ENCODE measurements around the gene ZBTB47. TPM values are rescaled to one million over a fixed set of nuclear protein-coding genes. Genes with fewer than 3 reads are reported as not detected.

ZBTB47 gene
- total and polyA plus RNA-seq, 2 experiments from 2014 or later = 7.0 to 14.2 TPM

GRCh38 chr3:42696356-42697288 is 43.1 kb downstream of the ZBTB47 start:
- Histone ChIP-seq H3K9me3 (ENCODE audit: low read depth) (no peaks in the 10 kb centered on the region), H3K36me3 (replicated peaks; ENCODE audit: insufficient read depth, low read depth) (no peaks in the 10 kb centered on the region), H3K79me2 (no peaks in the 10 kb centered on the region), H3K4me2 (no peak overlapping the region), H3K9me2 (replicated peaks; ENCODE audit: insufficient read depth) (no peaks in the 10 kb centered on the region), H3K27me3 (no peaks in the 10 kb centered on the region), H4K20me1 (ENCODE audit: insufficient read depth, poor library complexity, severe bottlenecking) (no peaks in the 10 kb centered on the region), H3K4me3 (no peak overlapping the region), H3K4me1 (ENCODE audit: insufficient read depth) (no peaks in the 10 kb centered on the region), H2AFZ (no peak overlapping the region), H3K27ac (no peak overlapping the region)
- no peak for DNase-seq (ENCODE audit: low spot score)
- WGBS (ENCODE audit: low lambda C conversion rate, missing lambda C conversion rate) = 87% methylated on average over 19 of the region's 19 CpGs
- TF ChIP-seq CTCF (IDR thresholded peaks at IDR 0.05; ENCODE audit: poor library complexity) (no peak), EZH2phosphoT487 (IDR thresholded peaks at IDR 0.05; ENCODE audit: low read depth, severe bottlenecking, unreplicated experiment) (no peak), EZH2 (IDR thresholded peaks at IDR 0.05; ENCODE audit: borderline replicate concordance) (no peak)

DNA sequence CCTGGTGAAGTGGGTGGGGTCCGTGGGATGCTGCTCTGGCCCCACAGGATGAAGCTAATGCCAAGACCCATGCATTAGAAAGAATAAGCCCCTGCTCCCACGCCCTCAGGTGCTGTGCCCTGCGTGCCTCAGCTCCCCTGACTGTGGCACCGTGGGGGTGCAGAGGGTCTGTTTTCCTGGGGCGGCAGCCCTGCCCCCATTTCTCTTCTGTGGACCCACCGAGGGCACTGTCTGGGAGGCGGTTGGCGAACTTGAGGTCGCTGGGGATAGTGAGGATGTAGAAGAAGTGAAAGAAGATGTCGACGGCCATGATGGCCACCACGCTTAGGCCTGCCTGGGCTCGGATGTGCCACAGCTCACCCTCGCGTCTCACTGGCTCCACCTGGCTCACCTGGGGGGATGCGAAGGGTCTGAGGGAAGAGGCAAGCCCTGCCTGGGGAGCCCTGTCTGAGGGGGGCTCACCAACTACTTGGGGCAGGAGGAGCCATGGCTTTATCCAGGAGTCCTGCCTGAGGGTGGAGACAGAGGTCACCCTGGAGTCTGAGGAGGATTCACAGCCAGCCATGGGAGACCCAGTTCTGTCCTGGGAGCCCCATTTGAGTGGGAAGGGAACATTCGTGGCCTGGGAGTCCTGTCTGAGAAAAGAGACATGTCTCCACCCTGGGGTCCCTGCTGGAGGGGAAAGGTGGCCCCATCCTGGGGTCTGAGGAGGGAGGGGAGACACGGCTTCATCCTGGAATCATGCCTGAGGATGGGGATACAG is 44.0 kb downstream of the ZBTB47 start:
- no peak overlapping the region for H3K27ac ChIP-seq
- no peak overlapping the region for H3K4me3 ChIP-seq
- no peaks in the 10 kb centered on the region for H3K27me3 ChIP-seq
- no peaks in the 10 kb centered on the region for H3K4me1 ChIP-seq (ENCODE audit: insufficient read depth)
- TF ChIP-seq EZH2phosphoT487 (IDR thresholded peaks at IDR 0.05; ENCODE audit: low read depth, severe bottlenecking, unreplicated experiment) (no peak), CTCF (IDR thresholded peaks at IDR 0.05; ENCODE audit: poor library complexity) (no peak), EZH2 (IDR thresholded peaks at IDR 0.05; ENCODE audit: borderline replicate concordance) (no peak)
- H3K4me2 ChIP-seq = no peak overlapping the region
- H3K9me2 ChIP-seq (replicated peaks; ENCODE audit: insufficient read depth) = no peaks in the 10 kb centered on the region
- H2AFZ ChIP-seq = no peak overlapping the region
- no peaks in the 10 kb centered on the region for H3K9me3 ChIP-seq (ENCODE audit: low read depth)
- 84% methylated on average over 18 of the region's 18 CpGs for WGBS (ENCODE audit: low lambda C conversion rate, missing lambda C conversion rate)
- no peaks in the 10 kb centered on the region for H3K79me2 ChIP-seq
- H4K20me1 ChIP-seq (ENCODE audit: insufficient read depth, poor library complexity, severe bottlenecking) = no peaks in the 10 kb centered on the region
- no peak for DNase-seq (ENCODE audit: low spot score)
- no peaks in the 10 kb centered on the region for H3K36me3 ChIP-seq (replicated peaks; ENCODE audit: insufficient read depth, low read depth)

GRCh38 chr3:42698216-42698910 is 44.9 kb downstream of the ZBTB47 start:
- TF ChIP-seq EZH2phosphoT487 (IDR thresholded peaks at IDR 0.05; ENCODE audit: low read depth, severe bottlenecking, unreplicated experiment) (no peak), EZH2 (IDR thresholded peaks at IDR 0.05; ENCODE audit: borderline replicate concordance) (no peak), CTCF (IDR thresholded peaks at IDR 0.05; ENCODE audit: poor library complexity) (no peak)
- Histone ChIP-seq H3K9me2 (replicated peaks; ENCODE audit: insufficient read depth) (no peaks in the 10 kb centered on the region), H3K4me1 (ENCODE audit: insufficient read depth) (no peaks in the 10 kb centered on the region), H4K20me1 (ENCODE audit: insufficient read depth, poor library complexity, severe bottlenecking) (no peaks in the 10 kb centered on the region), H3K4me2 (no peak overlapping the region), H3K27ac (no peak overlapping the region), H3K9me3 (ENCODE audit: low read depth) (no peaks in the 10 kb centered on the region), H3K36me3 (replicated peaks; ENCODE audit: insufficient read depth, low read depth) (no peaks in the 10 kb centered on the region), H3K27me3 (no peaks in the 10 kb centered on the region), H2AFZ (no peak overlapping the region), H3K79me2 (no peaks in the 10 kb centered on the region), H3K4me3 (no peak overlapping the region)
- 85% methylated on average over 7 of the region's 7 CpGs for whole genome bisulfite sequencing (ENCODE audit: low lambda C conversion rate, missing lambda C conversion rate)
- no peak for DNase-seq (ENCODE audit: low spot score)

All from hepatocyte (in vitro differentiated cells).